HUES6 (cell line): ENCODE data around the gene NMNAT2.
A peak's percentile ranks its signal among the peaks of the same experiment; 100 is the strongest.

ENCODE experiments used
- H3K27ac ChIP-seq: 2 replicates; pipeline ENCODE4 v1.7.0; 2013; ENCODE audit warnings: low read depth, mild to moderate bottlenecking, low read length, inconsistent platforms
- H3K27me3 ChIP-seq: 2 replicates; pipeline ENCODE4 v1.6.1; 2013; ENCODE audit warnings: low read length; ENCODE audit not compliant: control insufficient read depth, insufficient read depth
- H3K36me3 ChIP-seq: 2 replicates; pipeline ENCODE4 v1.6.1; 2013; ENCODE audit warnings: low read length; ENCODE audit not compliant: control insufficient read depth, insufficient read depth
- H3K4me1 ChIP-seq: 2 replicates; pipeline ENCODE4 v1.6.1; 2013; ENCODE audit warnings: low read length; ENCODE audit not compliant: control insufficient read depth, insufficient read depth
- H3K4me3 ChIP-seq: 2 replicates; pipeline ENCODE4 v1.5.1; 2013; ENCODE audit warnings: low read depth, low read length
- H3K9ac ChIP-seq: one replicate; pipeline ENCODE4 v1.6.1; 2013; ENCODE audit warnings: mild to moderate bottlenecking, low read length
- H3K9me3 ChIP-seq: 2 replicates; pipeline ENCODE4 v1.6.1; 2013; ENCODE audit warnings: low read depth, low read length; ENCODE audit not compliant: control insufficient read depth, insufficient read depth

Gene NMNAT2

GRCh38 chr1:183346276-183346732, 71.9 kb downstream of the NMNAT2 start:
- H3K27ac ChIP-seq: no peak overlapping the region
- no peak overlapping the region for H3K4me3 ChIP-seq
- H3K36me3 ChIP-seq: no peaks in the 10 kb centered on the region
- H3K9me3 ChIP-seq: no peaks in the 10 kb centered on the region
- peaks cover 19% of the 10 kb centered on the region for H3K4me1 ChIP-seq
- no peaks in the 10 kb centered on the region for H3K27me3 ChIP-seq
- H3K9ac ChIP-seq: no peak overlapping the region

GRCh38 chr1:183339556-183340167, 78.5 kb downstream of the NMNAT2 start:
- no peaks in the 10 kb centered on the region for H3K36me3 ChIP-seq
- no peaks in the 10 kb centered on the region for H3K27me3 ChIP-seq
- H3K9me3 ChIP-seq: no peaks in the 10 kb centered on the region; the same call in 1 of the 2 replicates
- no peak overlapping the region for H3K9ac ChIP-seq
- H3K27ac ChIP-seq: no peak overlapping the region
- no peaks in the 10 kb centered on the region; the same call in 1 of the 2 replicates for H3K4me1 ChIP-seq
- H3K4me3 ChIP-seq: no peak overlapping the region

GRCh38 chr1:183331091-183331742, 87.0 kb downstream of the NMNAT2 start:
- H3K36me3 ChIP-seq: no peaks in the 10 kb centered on the region
- peak overlapping the region; percentile 58 for H3K9ac ChIP-seq
- no peaks in the 10 kb centered on the region; the same call in 1 of the 2 replicates for H3K9me3 ChIP-seq
- H3K4me1 ChIP-seq: peaks cover 35% of the 10 kb centered on the region
- H3K27ac ChIP-seq: peak overlapping the region; percentile 72; the same call in 1 of the 2 replicates
- H3K27me3 ChIP-seq: no peaks in the 10 kb centered on the region
- H3K4me3 ChIP-seq: peak overlapping the region; percentile 25; the same call in 1 of the 2 replicates

GRCh38 chr1:183330335-183330734, 87.8 kb downstream of the NMNAT2 start:
- Histone ChIP-seq H3K9me3 (no peaks in the 10 kb centered on the region), H3K4me1 (peaks cover 35% of the 10 kb centered on the region), H3K9ac (peak overlapping the region; percentile 53), H3K27ac (peak overlapping the region; percentile 72; the same call in 1 of the 2 replicates), H3K4me3 (no peak overlapping the region), H3K27me3 (no peaks in the 10 kb centered on the region), H3K36me3 (no peaks in the 10 kb centered on the region)

- Histone ChIP-seq H3K4me3 (no peak overlapping the region), H3K9ac (no peak overlapping the region), H3K4me1 (peaks cover 43% of the 10 kb centered on the region), H3K27ac (no peak overlapping the region), H3K27me3 (no peaks in the 10 kb centered on the region), H3K9me3 (no peaks in the 10 kb centered on the region), H3K36me3 (no peaks in the 10 kb centered on the region)
Measured at GRCh38 chr1:183328371-183328770, 89.8 kb downstream of the NMNAT2 start.

- Histone ChIP-seq H3K9me3 (no peaks in the 10 kb centered on the region), H3K9ac (no peak overlapping the region), H3K4me3 (no peak overlapping the region), H3K4me1 (peaks cover 45% of the 10 kb centered on the region), H3K36me3 (no peaks in the 10 kb centered on the region), H3K27me3 (no peaks in the 10 kb centered on the region), H3K27ac (no peak overlapping the region)
Measured at GRCh38 chr1:183327434-183328290, 90.5 kb downstream of the NMNAT2 start.

- no peak overlapping the region for H3K27ac ChIP-seq
- no peak overlapping the region for H3K4me3 ChIP-seq
- no peaks in the 10 kb centered on the region for H3K9me3 ChIP-seq
- H3K4me1 ChIP-seq: peaks cover 22% of the 10 kb centered on the region
- no peaks in the 10 kb centered on the region for H3K27me3 ChIP-seq
- no peaks in the 10 kb centered on the region for H3K36me3 ChIP-seq
- H3K9ac ChIP-seq: no peak overlapping the region
Measured at GRCh38 chr1:183323849-183324683, 94.1 kb downstream of the NMNAT2 start.

GRCh38 chr1:183319606-183320005, 98.6 kb downstream of the NMNAT2 start:
- no peaks in the 10 kb centered on the region for H3K27me3 ChIP-seq
- no peak overlapping the region for H3K9ac ChIP-seq
- H3K36me3 ChIP-seq: no peaks in the 10 kb centered on the region
- no peak overlapping the region for H3K27ac ChIP-seq
- no peak overlapping the region for H3K4me3 ChIP-seq
- H3K4me1 ChIP-seq: peaks cover 39% of the 10 kb centered on the region
- H3K9me3 ChIP-seq: no peaks in the 10 kb centered on the region

- no peaks in the 10 kb centered on the region for H3K9me3 ChIP-seq
- no peaks in the 10 kb centered on the region for H3K36me3 ChIP-seq
- H3K27ac ChIP-seq: no peak overlapping the region
- H3K4me3 ChIP-seq: no peak overlapping the region
- H3K4me1 ChIP-seq: peaks cover 37% of the 10 kb centered on the region
- H3K27me3 ChIP-seq: no peaks in the 10 kb centered on the region
- no peak overlapping the region for H3K9ac ChIP-seq
Measured at GRCh38 chr1:183319051-183319450, 99.1 kb downstream of the NMNAT2 start.

- Histone ChIP-seq H3K4me1 (peaks cover 31% of the 10 kb centered on the region), H3K9ac (no peak overlapping the region), H3K27me3 (no peaks in the 10 kb centered on the region), H3K27ac (no peak overlapping the region), H3K36me3 (no peaks in the 10 kb centered on the region), H3K9me3 (no peaks in the 10 kb centered on the region), H3K4me3 (no peak overlapping the region)
Measured at GRCh38 chr1:183318433-183318832, 99.7 kb downstream of the NMNAT2 start.
